GM20000 (cell line): ENCODE results near the gene RYR3.

Experiments used
- DNase-seq: peaks from one replicate; pipeline ENCODE4 v3.0.0; 2012; ENCODE audit warnings: low spot score
- TF ChIP-seq, protein P1 (sequence below): IDR thresholded peaks from 2 replicates; pipeline ENCODE4 v1.5.1; 2012; ENCODE audit warnings: mild to moderate bottlenecking, control low read depth; ENCODE audit errors: extremely low read depth, missing control alignments

The RYR3 gene

DNA sequence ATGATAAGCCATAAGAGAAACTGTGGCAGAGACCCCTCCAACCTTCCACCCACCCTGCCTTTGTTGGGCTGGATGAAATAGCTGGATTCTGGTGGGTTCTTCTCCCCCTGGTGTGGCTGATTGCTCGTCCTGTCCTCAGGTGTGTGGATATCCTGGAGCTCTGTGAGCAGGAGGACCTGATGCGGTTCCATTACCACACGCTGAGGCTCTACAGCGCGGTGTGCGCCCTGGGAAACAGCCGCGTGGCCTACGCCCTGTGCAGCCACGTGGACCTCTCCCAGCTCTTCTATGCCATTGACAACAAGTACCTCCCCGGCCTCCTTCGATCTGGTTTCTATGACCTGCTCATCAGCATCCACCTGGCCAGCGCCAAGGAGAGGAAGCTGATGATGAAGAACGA lies 351.2 kb downstream of the RYR3 start:
- no peak for DNase-seq
- TF ChIP-seq, protein P1, sequence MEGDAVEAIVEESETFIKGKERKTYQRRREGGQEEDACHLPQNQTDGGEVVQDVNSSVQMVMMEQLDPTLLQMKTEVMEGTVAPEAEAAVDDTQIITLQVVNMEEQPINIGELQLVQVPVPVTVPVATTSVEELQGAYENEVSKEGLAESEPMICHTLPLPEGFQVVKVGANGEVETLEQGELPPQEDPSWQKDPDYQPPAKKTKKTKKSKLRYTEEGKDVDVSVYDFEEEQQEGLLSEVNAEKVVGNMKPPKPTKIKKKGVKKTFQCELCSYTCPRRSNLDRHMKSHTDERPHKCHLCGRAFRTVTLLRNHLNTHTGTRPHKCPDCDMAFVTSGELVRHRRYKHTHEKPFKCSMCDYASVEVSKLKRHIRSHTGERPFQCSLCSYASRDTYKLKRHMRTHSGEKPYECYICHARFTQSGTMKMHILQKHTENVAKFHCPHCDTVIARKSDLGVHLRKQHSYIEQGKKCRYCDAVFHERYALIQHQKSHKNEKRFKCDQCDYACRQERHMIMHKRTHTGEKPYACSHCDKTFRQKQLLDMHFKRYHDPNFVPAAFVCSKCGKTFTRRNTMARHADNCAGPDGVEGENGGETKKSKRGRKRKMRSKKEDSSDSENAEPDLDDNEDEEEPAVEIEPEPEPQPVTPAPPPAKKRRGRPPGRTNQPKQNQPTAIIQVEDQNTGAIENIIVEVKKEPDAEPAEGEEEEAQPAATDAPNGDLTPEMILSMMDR = no peak

DNA sequence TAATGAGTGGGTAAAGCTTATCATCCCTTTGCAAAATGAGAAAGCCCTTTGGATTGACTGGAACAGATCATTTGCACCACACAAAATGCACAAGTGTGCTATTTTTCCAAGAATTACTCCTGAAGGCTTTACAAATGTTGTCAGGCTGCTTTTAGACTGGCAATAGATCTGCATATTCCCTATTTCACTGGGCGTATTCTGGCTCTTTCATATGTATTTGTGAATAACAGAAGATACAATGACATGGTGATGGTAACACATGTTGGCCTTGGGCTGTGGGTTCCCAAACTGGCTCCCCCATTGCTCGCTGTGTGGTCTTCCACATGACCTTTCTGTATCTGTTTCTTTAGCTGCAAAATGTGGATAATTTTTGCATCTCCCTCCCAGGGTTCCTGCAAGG lies 354.2 kb downstream of the RYR3 start:
- TF ChIP-seq, protein P1 = no peak
- DNase-seq = no peak

DNA sequence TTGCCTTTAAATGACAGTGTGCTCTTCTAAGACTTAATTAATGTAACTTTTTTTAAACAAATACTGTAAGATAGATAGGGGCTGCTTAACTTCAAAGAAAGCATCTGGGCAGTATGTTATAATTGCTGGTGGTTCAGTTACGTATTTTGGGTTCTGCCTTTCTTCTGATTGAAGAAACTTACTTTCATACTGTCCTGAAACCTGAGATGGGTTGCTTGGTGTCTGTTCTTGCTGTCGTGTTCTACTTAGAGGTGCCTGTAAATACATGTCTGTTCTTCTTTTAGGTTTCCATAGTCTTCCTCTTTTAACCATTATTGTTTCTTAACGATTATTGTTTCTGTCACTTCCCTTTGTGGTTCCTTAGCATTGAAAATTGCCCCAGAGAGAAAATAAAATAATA lies 359.8 kb downstream of the RYR3 start:
- no peak for DNase-seq
- TF ChIP-seq, protein P1 = no peak

DNA sequence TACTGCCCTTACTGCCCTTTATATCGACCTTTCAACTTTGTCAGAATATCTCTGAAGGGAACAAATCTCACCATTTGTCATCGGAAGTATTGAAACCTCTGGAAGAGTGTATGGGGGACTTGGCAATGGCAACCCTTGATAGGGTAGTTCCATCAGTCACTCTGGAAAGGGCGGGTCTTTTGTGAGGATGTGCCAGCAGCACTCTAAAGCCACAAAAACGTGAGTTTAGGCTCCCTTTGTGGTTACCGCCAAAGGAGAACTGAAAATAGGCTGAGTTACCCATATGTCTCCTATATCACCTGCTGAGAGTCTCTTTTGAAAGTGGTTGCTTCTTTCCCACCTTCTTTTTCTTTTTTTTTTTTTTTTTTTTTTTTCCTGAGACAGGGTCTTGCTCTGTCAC lies 360.7 kb downstream of the RYR3 start:
- TF ChIP-seq, protein P1 = no peak
- DNase-seq = peak; percentile 22

DNA sequence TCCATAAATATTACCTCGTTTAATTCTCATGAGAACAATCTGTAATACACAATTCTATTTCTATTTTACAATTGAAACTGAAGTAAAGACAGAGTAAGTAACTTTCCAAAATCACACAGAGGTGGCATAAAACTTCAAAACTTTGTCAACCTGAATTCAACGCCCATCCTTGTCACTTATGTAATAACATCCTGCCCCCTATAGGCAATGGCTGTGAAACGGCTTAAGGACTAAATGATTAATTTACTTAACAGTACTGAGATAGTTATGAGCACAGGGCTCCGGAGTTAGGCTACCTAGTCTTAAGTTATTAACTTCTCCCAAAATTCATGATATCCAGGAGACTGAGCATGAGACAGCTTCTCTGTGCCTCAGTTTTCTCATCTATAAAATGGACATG lies 364.5 kb downstream of the RYR3 start:
- peak; percentile 55 for DNase-seq
- TF ChIP-seq, protein P1 = peak; percentile 37

DNA sequence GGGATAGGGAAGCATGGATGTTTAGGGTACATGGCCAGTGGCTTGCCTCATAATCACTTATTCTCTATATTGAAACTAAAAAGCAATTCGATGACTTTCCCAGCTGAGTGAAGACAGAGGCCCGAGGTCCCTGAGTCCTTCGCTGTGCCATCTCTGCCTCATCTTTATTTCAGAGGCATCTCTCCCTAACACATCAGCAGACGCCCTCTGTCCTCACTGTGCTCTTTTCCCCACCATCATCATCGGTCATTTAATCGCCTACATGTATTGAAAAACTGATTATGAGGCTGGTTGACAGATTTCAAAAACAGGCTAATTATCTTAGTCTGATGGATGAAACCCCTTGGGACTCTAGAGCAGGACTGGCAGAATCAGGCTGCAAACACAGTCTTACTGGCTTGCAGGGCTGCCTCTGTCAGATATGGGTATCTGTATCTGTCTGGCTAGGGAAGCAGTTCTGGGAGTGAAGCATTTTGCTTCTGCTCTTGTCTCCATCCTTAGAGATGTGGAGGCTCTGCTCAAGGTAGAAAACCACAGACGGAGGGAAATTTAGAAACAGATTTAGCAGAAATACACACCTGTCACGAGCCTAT lies 366.6 kb downstream of the RYR3 start:
- DNase-seq = no peak
- TF ChIP-seq, protein P1 = no peak

DNA sequence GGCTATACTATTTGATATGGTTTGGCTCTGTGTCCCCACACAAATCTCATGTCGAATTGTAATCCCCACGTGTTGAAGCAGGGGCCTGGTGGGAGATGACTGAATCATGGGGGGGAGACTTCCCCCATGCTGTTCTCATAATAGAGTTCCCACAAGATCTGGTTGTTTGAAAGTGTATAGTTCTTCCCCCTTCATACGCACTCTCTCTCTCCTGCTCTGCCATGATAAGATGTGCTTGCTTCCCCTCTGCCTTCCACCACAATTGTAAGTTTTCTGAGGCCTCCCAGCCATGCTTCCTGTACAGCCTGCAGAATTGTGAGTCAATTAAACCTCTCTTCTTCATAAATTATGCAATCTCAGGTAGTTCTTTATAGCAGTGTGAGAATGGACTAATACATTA lies 367.4 kb downstream of the RYR3 start:
- TF ChIP-seq, protein P1 = no peak
- no peak for DNase-seq
